HG03108 (cell line): Measurements from ENCODE around the gene LY6G6D.

Experiments
- ATAC-seq: cut with Tn5 transposase; IDR thresholded peaks from one replicate; pipeline ENCODE4 v1.9.1; 2021; ENCODE audit warnings: moderate library complexity; ENCODE audit not compliant: unreplicated experiment

The LY6G6D gene, protein sequence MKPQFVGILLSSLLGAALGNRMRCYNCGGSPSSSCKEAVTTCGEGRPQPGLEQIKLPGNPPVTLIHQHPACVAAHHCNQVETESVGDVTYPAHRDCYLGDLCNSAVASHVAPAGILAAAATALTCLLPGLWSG

GRCh38 chr6:31715022-31715958, at the start of gene LY6G6D:
Gene LY6G6D, plus strand, starts transcription at chr6:31715348. Its CDS starts 8 bp downstream, at chr6:31715356.
- ATAC-seq: no peak

- ATAC-seq: peak; percentile 75
Measured at GRCh38 chr6:31665501-31666336, 49.4 kb upstream of the LY6G6D start, which contains the start of gene CSNK2B. Gene CSNK2B, plus strand, starts transcription at chr6:31666080. Its CDS starts 752 bp downstream, at chr6:31666832.

GRCh38 chr6:31666337-31666965, 48.7 kb upstream of the LY6G6D start:
- ATAC-seq: no peak

- ATAC-seq: no peak
Measured at GRCh38 chr6:31669676-31670075, 45.5 kb upstream of the LY6G6D start, which contains the start of gene LY6G5B. Gene LY6G5B, plus strand, starts transcription at chr6:31669976. Its CDS starts 975 bp downstream, at chr6:31670951.

DNA sequence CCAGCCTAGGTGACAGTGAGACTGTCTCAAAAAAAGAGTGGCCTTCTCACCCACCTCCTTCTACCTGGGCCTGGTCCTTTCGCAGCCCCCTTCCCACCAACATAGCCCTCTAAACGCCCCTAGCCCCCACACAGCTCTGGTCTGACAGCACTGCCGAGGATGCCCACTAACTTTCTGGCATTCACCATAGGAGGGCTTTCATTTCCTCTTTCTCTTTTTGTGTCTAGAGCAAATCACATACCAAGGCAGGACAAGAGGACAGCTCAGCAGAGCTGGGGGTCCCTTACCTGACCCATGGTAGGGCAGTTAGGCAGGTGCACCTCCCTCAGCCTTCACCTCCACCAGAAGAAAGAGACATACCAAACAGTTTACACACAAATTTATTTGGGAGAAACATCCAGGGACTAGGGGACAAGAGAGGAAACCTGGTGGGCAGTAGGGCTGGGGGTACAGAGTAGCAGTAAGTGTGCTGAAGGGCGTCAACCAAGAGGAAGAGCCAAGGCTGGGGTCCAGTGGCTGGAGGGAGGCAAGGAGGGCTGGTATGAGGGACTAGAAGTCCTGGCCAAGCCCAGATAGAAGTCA, 38.7 kb upstream of the LY6G6D start:
- ATAC-seq: no peak

GRCh38 chr6:31676904-31677303, 38.2 kb upstream of the LY6G6D start:
- no peak for ATAC-seq

DNA sequence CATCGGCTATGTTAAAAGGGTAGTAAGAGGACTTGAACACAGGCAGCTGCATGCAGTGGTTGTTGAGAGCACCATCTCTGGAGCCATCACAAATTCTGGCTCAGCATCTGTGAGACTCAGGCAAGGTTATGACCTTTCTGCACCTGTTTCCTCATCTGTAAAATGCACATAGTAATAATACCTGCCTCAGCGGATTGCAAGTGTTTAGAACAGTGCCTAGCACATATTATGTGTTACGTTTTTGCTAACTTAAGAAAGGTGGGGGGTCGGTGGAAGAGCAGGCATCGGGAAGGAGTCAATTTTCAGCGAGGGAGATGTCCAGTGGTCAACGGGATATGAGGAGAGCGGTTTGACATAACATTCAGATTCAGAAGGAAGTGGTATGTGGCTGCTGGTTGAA, 37.2 kb upstream of the LY6G6D start:
- no peak for ATAC-seq

DNA sequence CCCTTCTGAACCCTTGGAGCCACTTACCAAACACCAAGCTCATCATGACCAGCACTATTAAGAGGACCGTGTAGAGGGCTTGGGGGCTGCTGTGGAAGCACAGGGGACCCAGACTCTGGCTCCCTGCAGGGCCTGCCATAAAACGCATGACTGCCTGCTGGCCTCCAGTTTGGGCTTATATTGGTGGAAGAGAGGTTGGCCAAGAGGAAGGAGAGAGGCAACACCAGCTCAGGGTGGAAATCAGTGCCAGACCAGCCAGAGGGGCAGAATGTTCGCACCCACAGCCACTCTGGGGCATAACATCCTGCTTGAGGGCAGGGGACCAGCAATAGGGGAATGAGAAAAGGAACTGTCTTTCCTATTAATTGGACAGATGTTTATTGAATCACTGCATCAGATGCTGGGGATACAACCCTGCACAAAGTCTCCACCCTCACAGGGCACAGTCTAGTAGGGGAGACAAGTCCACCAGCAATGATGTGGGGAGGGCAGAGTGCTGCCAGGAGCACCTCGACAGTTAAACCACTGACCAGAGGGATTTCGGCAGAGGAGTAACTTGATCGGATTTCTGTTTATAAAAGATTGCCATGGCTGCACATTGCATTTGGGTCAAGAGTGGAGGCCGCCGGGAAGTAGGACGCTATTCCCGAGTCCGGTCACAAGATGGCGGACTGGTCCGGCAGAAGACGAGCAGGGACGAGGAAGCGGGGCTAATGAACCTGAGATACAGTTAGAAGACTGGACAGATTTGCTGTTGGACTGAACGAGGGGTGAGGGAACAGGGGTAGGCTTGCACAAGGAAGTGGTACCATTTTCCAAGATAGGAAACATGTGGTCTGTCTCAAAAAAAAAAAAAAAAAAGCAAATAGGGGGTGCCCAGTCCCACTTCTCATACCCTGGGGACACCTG, 34.7 kb upstream of the LY6G6D start, which contains the start of gene LY6G5C:
LY6G5C (minus strand) TSS at position 842 of the 909 bp plus-strand sequence; CDS start at position 148, 694 bp downstream.
- ATAC-seq: peak; percentile 48

DNA sequence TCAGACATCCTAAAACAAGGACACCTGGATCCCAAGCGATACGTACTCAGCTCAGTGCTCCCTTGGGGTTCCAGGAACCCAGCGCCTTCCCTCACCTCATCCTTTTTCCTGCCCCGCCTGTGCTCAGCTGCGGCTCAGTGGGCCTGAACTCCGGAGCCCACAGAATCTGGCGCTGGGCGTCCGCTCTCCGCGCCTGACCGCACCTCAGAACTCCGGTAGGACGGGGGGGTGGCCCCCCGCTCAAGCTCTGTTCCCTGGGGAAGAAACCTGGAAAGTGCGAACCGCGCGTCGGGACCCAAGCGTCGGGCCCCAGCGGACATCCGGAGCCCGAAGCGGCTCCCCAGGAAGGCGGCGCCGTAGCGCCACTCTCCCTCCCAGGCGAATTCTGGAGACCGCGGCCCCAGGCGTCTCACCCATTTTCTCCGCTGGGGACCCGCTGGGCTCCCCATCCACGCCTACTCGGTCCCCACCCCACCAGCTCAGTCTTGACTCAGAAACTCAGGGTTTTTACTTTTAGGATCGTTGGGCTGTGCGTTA, 33.9 kb upstream of the LY6G6D start:
- no peak for ATAC-seq

GRCh38 chr6:31683591-31683990, 31.6 kb upstream of the LY6G6D start:
- no peak for ATAC-seq

GRCh38 chr6:31686483-31686882, 28.7 kb upstream of the LY6G6D start:
- ATAC-seq: no peak

DNA sequence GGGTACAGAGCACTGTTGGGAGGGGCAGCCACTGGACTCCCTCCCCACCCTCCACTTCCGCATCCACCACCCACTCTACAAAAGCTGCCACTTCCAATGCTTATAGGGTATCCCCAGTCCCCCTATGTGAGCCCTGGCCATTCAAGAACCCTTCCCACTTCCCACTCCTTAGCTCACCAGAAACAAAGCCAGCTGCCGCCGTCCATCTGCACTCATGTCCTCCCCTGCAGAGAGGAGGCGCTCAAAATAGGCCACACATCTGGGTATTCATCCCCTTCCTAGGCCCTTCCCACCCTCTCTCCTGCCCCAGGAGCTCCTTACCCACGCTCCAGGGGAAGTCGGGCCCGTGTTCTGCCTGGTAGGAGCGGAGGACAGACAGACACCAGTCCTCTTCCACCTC, 27.8 kb upstream of the LY6G6D start:
- ATAC-seq: no peak

GRCh38 chr6:31687860-31688693, 27.1 kb upstream of the LY6G6D start:
- no peak for ATAC-seq

- ATAC-seq: no peak
Measured at GRCh38 chr6:31689249-31690110, 25.7 kb upstream of the LY6G6D start.

DNA sequence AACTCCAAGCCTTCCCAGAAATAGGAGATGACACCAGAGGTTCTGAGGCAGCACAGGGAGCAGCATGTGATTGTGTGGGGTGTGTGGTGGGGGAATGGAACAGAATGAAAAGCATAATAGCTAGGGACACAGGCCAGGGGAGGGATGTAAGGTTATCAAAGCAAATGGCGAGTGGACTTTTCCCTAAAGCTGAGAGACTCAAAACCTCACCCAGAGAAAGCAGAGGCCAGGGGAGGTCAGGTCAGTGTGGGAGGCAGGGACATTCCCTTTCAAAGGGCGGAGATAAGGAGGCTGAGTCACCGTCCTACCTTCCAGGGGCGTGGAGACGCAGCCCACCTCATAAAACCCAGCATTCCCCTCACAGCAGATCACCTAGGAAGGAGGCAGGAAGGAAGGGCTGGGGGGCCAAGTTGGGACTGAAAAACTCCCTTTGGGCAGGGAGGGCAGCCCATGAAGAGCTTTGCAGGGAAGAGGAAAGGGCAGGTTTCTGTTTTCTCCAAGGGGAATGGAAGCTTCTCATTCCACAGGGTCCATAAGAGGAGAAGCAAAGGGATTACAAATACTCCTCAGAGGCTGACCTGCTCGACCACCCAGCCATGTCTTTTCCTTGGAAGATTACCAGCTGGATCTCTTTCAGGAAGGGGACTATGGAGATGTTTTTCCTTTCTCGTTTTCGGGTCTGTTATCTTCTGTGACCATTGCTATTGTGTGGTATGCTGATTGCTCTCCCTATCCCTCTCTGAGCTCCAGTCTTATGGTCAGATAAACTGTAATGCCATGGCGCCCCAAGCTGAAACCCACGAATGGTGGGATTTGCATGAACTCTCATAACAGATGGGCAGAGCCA, 24.7 kb upstream of the LY6G6D start:
- ATAC-seq: no peak

DNA sequence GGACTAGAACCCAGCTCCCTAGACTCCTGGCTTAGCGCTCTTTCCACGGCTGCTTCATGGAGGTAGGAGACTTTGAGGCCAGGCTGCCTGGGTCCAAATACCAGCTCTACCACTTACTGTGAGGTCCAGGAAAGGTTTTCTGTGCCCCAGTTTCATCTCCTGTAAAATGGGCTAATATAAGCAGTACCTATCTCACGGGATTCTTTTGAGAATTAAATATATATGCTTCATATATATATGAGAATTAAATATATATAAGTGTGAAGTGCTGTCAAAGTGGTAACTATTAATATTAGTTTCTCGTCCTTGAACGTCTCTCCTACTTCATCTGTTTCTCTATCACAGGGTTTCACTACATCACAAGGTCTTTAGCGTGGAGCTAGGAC, 24.1 kb upstream of the LY6G6D start:
- no peak for ATAC-seq
